Endodermal cell (in vitro differentiated cells): ENCODE results near the gene DMBT1. TPM values are rescaled to one million over a fixed set of nuclear protein-coding genes. Genes with fewer than 3 reads are reported as not detected.

Source experiments
- DNase-seq: peaks from one replicate; pipeline ENCODE4 v3.0.0-alpha.2; 2017
- H3K27ac ChIP-seq: 2 replicates; pipeline ENCODE4 v1.5.1; 2013; ENCODE audit warnings: mild to moderate bottlenecking, low read depth, low read length, moderate library complexity
- H3K27me3 ChIP-seq: 2 replicates; pipeline ENCODE4 v1.6.1; 2013; ENCODE audit warnings: mild to moderate bottlenecking, low read length, moderate library complexity; ENCODE audit not compliant: insufficient read depth, control insufficient read depth, poor library complexity, severe bottlenecking
- H3K36me3 ChIP-seq: 2 replicates; pipeline ENCODE4 v1.7.0; 2013; ENCODE audit warnings: mild to moderate bottlenecking, low read length, moderate library complexity; ENCODE audit not compliant: control insufficient read depth, insufficient read depth
- H3K4me1 ChIP-seq: one replicate; pipeline ENCODE4 v1.7.0; 2013; ENCODE audit warnings: low read length; ENCODE audit not compliant: control insufficient read depth, insufficient read depth
- H3K4me3 ChIP-seq: 2 replicates; pipeline ENCODE4 v1.5.1; 2013; ENCODE audit warnings: mild to moderate bottlenecking, low read length, moderate library complexity
- H3K9ac ChIP-seq: 2 replicates; pipeline ENCODE4 v1.6.1; 2013; ENCODE audit warnings: mild to moderate bottlenecking, low read length, moderate library complexity; ENCODE audit not compliant: poor library complexity, severe bottlenecking; ENCODE audit errors: extremely low read depth
- H3K9me3 ChIP-seq: 2 replicates; pipeline ENCODE4 v1.6.1; 2013; ENCODE audit warnings: mild to moderate bottlenecking, low read length, moderate library complexity; ENCODE audit not compliant: control insufficient read depth
- H3K27ac Mint-ChIP-seq: 2 replicates; pipeline ENCODE4 v1.8.0; 2020; ENCODE audit warnings: mixed read lengths
- H3K27me3 Mint-ChIP-seq: 2 replicates; pipeline ENCODE4 v1.8.0; 2021; ENCODE audit warnings: mild to moderate bottlenecking, mixed read lengths; ENCODE audit not compliant: insufficient read depth
- H3K36me3 Mint-ChIP-seq: 2 replicates; pipeline ENCODE4 v1.8.0; 2020; ENCODE audit warnings: low read depth, mixed read lengths
- H3K4me1 Mint-ChIP-seq: 2 replicates; pipeline ENCODE4 v1.8.0; 2020; ENCODE audit warnings: mixed read lengths
- H3K4me3 Mint-ChIP-seq: 2 replicates; pipeline ENCODE4 v1.8.0; 2020; ENCODE audit warnings: mild to moderate bottlenecking, moderate library complexity, mixed read lengths
- H3K9me3 Mint-ChIP-seq: 2 replicates; pipeline ENCODE4 v1.8.0; 2020; ENCODE audit warnings: mild to moderate bottlenecking, mixed read lengths
- WGBS, 2 experiments: methylation state at CpG; one replicate each; pipeline versions ENCODE4 v1.1.5 to v1.1.7; 2013; ENCODE audit warnings: missing lambda C conversion rate in 2 of 2, mixed read lengths in 1 of 2; ENCODE audit not compliant: insufficient coverage in 1 of 2, insufficient read length in 1 of 2; 5-methylcytosine and 5-hydroxymethylcytosine counted together
- total RNA-seq, 2 donors: library from RNA; stranded (reverse); fragmentation: NEBNext Ultra II Directional in 1 of 2; extraction: Animal tissue kit (Norgen Biotek cat#: 25700) in 1 of 2; gene quantifications; 2 replicates in 1 of 2; 3 replicates in 1 of 2; pipeline ENCODE4 v1.2.1, GENCODE V29; 2021
- TF ChIP-seq, protein P1 (sequence below): fragments of 200-600 bp; sonication (generic); conservative IDR thresholded peaks from 2 replicates; pipeline ENCODE4 v1.5.0; 2021; ENCODE audit warnings: antibody characterized with exemption, mild to moderate bottlenecking

The DMBT1 gene
- total RNA-seq, 2 donors from 2014 or later = not detected

DNA sequence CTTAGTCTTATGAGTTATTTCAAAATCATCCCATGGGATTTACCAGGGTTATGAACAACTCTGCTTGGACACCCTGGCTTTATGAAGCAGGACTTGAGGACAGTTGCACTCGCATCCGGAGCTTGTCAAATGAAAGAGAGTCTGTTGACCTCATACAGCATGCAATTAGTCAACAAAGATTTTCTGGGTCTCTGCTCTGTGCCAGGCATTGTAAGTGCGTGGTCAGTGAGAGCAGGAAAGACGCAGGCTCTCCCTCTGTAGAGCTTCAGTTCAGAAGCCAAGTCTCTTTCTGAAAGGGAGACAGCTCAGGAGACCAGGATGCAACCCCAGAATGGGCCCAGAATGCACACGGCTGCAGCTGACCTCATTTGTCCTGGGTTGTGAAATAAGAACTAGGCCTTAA is 45.5 kb upstream of the DMBT1 start:
- Histone ChIP-seq H3K36me3 (no peaks in the 10 kb centered on the region), H3K9ac (no peak overlapping the region), H3K4me1 (no peaks in the 10 kb centered on the region), H3K27me3 (peaks cover 6% of the 10 kb centered on the region), H3K4me3 (no peak overlapping the region), H3K27ac (no peak overlapping the region), H3K9me3 (no peaks in the 10 kb centered on the region)
- Mint-ChIP-seq H3K36me3 (no peaks in the 10 kb centered on the region), H3K4me1 (no peaks in the 10 kb centered on the region), H3K4me3 (no peak overlapping the region), H3K27ac (no peak overlapping the region), H3K27me3 (peaks cover 16% of the 10 kb centered on the region), H3K9me3 (no peaks in the 10 kb centered on the region)
- DNase-seq = no peak
- WGBS, 2 experiments = 87 to 92% methylated on average over 5 of the region's 5 CpGs
- TF ChIP-seq, protein P1, sequence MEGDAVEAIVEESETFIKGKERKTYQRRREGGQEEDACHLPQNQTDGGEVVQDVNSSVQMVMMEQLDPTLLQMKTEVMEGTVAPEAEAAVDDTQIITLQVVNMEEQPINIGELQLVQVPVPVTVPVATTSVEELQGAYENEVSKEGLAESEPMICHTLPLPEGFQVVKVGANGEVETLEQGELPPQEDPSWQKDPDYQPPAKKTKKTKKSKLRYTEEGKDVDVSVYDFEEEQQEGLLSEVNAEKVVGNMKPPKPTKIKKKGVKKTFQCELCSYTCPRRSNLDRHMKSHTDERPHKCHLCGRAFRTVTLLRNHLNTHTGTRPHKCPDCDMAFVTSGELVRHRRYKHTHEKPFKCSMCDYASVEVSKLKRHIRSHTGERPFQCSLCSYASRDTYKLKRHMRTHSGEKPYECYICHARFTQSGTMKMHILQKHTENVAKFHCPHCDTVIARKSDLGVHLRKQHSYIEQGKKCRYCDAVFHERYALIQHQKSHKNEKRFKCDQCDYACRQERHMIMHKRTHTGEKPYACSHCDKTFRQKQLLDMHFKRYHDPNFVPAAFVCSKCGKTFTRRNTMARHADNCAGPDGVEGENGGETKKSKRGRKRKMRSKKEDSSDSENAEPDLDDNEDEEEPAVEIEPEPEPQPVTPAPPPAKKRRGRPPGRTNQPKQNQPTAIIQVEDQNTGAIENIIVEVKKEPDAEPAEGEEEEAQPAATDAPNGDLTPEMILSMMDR = no peak

GRCh38 chr10:122515588-122516231 is 44.8 kb upstream of the DMBT1 start:
- H3K36me3 ChIP-seq = no peaks in the 10 kb centered on the region
- WGBS, 2 experiments = 92 to 95% methylated on average over 14 to 16 of the region's 16 CpGs
- Mint-ChIP-seq H3K36me3 (no peaks in the 10 kb centered on the region), H3K27ac (no peak overlapping the region), H3K4me1 (no peaks in the 10 kb centered on the region), H3K9me3 (no peaks in the 10 kb centered on the region), H3K27me3 (peaks cover 14% of the 10 kb centered on the region), H3K4me3 (no peak overlapping the region)
- peaks cover 6% of the 10 kb centered on the region for H3K27me3 ChIP-seq
- no peak overlapping the region for H3K4me3 ChIP-seq
- DNase-seq = no peak
- H3K9ac ChIP-seq = no peak overlapping the region
- no peak overlapping the region for H3K27ac ChIP-seq
- TF ChIP-seq, protein P1 = no peak
- H3K9me3 ChIP-seq = no peaks in the 10 kb centered on the region
- H3K4me1 ChIP-seq = no peaks in the 10 kb centered on the region

DNA sequence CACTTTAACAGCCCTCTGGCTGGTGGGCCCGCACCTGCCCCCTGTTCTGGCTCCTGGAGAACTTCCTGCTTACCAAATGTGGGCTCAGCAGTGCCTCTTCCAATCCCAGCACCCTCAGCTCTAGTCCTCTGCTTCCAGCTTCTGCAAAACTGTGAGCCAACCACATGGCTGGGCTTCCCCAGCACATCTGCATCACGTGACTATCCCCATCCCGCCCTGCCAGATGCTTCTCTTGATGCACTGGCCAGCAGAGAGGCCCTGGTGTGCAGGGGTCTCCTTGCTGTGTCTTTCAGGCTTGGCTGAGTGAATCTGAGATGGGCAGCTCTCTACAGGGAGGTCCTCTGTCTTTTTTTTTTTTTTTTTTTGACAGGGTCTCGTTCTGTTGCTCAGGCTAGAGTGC is 43.8 kb upstream of the DMBT1 start:
- H3K27me3 ChIP-seq = peaks cover 6% of the 10 kb centered on the region
- Mint-ChIP-seq H3K4me1 (no peaks in the 10 kb centered on the region), H3K9me3 (no peaks in the 10 kb centered on the region), H3K27me3 (peaks cover 14% of the 10 kb centered on the region), H3K36me3 (no peaks in the 10 kb centered on the region), H3K4me3 (no peak overlapping the region), H3K27ac (no peak overlapping the region)
- 89 to 92% methylated on average over 1 to 4 of the region's 4 CpGs for WGBS, 2 experiments
- no peaks in the 10 kb centered on the region for H3K36me3 ChIP-seq
- no peak overlapping the region for H3K4me3 ChIP-seq
- H3K9me3 ChIP-seq = no peaks in the 10 kb centered on the region
- H3K9ac ChIP-seq = no peak overlapping the region
- TF ChIP-seq, protein P1 = no peak
- DNase-seq = no peak
- H3K27ac ChIP-seq = no peak overlapping the region
- no peaks in the 10 kb centered on the region for H3K4me1 ChIP-seq
